ENCODE data around the gene DDC.

The DDC gene

DNA sequence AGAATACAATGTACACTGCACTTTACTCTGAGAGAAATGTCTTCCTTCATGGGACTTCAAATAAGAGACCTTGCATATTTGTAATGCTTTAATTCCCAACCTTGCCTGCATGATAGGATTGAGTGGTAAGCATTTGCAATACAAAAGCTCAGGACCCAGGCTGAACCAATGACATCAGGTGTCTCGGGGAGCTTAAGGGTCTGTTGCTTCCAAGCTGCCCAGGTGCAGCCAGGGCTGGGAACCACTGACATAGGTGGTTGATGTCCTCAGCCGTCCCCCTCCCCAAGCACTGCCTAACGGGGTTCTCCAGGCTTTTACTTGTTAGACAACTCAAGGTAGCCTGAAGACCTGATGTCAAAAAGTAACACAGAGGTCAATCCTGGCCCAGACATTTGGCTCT, 144.2 kb downstream of the DDC start:
- in situ Hi-C loops (cut with MboI; ENCODE audit: low sequenced_read_pairs), result no loop called here

DNA sequence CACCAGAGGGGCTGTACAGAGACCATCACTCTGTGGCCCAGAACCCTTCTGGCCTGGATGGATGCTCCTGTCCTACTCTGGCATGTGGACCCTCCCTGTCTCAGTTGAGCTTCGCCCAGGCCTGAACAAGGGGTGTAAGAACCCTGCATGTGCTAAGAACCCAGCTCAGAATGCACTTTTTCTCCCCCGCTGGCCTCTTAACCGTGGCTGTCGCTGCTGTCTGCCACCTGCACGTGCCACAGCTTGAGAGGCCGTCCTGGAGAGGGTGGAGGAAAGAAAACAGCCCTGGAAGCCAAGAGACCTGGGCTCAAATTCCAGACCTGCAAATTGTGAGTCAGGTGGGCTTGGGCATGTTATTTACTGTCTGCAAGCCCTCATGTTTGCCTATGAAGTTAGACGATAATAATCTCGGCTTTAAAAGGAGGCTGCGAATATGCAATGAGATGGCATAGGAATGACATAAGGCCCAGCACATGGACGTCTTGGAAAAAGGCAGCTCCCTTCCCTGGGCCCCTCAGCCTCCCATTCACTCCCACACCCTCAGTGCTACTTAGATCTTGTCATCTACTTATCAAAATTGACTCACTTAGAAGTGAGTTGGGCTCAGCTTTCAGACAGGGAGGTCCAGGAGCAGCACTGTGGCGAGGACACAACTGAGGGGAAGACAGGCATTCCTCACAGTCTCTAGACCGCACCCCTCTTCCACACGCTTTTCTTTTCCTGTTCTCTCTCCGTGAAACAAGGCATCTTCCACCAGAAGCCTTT, 146.5 kb downstream of the DDC start:
- in situ Hi-C loops (cut with MboI; ENCODE audit: low sequenced_read_pairs), result no loop called here

DNA sequence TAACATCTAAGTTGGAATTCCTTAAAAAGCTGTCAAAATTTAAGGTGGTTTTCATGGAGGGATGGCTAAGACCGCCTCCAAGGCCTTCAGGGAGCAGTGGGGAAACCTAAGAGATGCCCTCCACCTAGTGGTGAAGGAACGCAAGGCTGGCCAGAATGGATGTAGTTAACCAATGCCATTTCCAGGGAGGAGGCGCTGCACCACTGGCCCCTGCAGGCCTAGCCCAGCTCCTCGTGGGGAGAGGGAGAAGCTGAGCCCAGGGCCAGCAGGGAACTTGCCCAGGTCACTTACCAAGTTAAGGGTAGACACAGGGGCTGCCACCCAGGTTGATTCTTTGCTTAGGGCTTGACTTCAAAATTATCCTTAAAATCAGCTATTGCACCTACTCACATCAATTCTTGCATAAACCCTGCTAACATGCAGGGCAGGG, 147.1 kb downstream of the DDC start:
- in situ Hi-C loops (cut with MboI; ENCODE audit: low sequenced_read_pairs), result no loop called here

DNA sequence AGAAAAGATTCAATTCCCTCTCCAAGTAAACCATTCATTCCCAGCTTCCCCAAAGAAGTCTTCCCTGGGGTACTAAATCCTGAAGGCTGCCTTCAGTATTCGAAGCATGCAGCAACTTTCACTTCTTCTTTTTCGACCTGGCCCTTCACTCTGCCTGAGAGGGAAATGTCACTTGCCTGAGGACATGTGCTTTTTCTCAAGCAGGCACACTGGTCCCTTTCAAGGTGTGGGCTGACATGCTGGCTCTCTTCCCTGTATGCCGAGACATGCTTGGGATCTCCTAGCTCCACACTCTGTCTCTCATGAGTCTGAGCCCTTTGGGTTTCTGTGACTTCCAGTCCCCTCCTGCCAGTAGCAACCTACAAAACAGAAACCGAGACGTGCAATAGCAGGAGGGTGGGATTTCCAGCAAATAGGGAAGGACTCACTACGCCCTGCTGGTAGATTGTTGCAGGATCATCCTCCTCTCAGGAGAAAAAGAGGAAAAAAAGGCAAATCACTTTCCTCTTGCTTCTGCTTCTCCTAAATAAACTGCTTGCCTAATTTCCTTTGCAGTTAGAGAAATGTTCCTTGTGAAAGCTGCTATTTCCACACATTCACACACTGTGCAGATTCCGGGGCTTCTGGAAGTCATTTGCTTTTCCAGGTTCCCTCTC, 148.6 kb downstream of the DDC start:
- in situ Hi-C loops (cut with MboI; ENCODE audit: low sequenced_read_pairs), result no loop called here

DNA sequence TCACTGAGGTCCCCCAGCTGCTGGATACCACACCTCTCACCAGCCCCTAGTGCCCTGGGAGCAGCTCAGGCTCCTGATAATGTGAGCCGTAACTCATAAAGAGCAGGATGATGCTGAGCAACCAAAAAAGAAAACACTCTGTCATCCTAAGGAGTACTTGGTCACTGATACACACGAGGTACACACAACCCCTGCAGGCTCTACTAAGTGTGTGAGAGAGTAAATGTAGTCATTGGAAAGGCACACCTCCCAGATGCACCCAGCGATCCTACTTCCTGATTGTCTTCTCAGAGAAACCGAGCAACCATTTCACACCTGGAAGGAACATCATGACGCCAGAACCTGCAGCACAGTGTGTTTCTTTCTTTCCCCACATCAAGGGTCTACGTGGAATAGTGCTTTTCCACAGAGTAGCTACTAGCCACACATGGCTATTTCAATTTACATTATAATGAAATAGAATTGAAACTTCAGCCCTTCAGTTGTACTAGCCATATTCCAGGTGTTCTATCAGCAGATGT, 149.3 kb downstream of the DDC start:
- in situ Hi-C loops (cut with MboI; ENCODE audit: low sequenced_read_pairs), result no loop called here

DNA sequence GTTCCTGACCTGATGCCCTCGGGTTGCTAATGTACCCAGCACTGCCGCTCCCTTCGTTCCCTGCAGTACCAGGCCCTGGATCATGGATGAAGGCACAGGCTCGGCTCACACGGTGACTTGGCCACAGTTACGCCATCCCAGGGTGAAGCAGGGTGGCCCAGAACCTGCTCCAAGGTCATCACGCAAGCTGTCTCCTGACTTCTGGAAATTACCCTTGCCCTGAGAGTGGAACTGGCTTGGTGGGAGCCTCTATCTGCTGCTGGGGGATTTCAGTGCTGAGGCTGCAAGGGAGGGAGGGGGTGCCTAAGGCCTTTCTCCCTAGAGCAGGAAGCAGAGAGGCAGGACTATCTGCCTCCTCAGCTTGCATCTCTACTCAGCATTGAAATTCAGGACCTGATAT, 151.6 kb downstream of the DDC start:
- in situ Hi-C loops (cut with MboI; ENCODE audit: low sequenced_read_pairs), result no loop called here

DNA sequence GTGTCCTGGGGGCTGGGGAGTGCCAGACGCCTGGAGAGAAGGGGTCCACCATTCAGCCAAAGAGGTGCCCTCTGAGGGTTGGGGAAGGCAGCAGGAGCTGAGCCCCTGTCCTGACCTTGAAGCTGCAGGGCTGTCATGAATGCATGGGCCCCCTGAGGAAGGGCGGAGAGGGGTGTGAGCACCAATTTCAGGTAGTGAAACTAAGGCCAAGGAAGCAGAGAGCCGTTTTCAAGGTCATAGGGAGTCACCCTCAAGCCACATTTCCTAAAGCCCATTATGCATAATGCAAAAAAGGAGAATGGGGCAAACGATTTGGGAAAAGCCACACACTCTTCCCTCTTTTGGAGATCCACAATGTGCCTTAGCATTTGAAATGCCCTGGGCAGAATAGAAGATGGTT, 152.2 kb downstream of the DDC start:
- in situ Hi-C loops (cut with MboI; ENCODE audit: low sequenced_read_pairs), result no loop called here

DNA sequence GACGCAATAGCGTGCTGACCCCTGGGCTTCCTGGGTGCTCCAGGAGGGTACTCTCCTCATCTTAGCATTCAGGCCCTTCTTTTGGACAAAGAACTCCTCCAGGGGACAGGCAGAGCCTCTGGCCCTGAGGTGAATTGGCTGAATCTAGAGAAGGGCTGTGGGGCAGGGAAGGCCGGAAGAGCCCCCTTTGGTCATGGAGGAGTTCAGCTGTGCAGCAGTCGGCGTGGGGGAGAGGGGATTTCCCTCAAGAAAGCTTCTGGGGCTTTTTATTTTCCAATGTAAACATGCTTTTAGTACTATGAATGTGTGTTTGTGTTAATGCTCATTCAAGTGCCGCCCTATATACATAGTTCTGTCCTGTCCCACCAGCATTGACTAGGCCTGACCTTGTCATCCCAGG, 153.9 kb downstream of the DDC start:
- in situ Hi-C loops (cut with MboI; ENCODE audit: low sequenced_read_pairs), result no loop called here

DNA sequence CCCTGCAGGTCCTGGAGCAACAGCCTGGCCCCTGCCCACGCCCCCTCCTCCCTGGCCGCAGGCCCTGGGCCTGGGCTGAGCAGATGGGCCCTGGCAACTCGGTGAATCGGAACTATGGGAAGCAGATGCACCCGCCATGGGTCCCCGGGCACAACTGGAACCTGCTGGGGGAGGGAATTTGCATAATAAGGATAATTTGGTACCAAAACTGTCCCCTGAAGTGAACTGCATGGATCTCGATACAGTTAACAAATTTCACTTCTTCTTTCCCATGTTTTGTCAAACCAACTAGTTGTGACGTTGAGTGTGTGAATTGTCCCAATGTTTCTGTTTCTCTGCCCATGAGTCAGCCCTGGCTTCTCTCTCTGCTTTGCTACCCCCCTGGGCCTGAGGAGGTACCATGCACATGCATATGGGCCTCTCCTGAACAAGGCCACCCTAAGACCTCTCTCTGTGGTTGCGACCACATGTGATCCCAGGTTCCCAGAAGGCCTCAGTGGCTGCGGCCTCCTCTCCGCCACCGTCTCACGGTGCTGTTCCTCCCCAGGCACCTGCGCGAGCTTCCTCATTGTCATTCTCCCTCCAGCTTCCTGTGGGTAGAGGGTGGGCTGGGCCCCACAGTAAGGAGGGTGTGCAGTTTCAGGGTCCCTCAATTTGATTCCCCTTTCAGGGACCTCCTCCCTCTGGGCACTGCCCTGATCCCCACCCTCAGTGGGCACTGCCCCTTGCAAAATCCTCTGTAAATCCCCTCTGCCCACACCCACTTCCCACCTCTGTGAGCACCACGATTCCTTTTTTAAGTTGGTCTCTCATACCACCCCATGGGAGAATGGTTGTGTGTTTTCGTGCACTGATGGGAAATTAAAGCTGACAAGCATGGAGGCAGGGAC, 155.1 kb downstream of the DDC start:
- in situ Hi-C loops (cut with MboI; ENCODE audit: low sequenced_read_pairs), result no loop called here

Measured in hTERT RPE-1 (cell line).